ENCODE results near the gene SH3BP2. TPM values are rescaled to one million over a fixed set of nuclear protein-coding genes. Genes with fewer than 3 reads are reported as not detected.

Gene SH3BP2
- total RNA-seq, 1 experiment from 2014 or later = 52.8 TPM

DNA sequence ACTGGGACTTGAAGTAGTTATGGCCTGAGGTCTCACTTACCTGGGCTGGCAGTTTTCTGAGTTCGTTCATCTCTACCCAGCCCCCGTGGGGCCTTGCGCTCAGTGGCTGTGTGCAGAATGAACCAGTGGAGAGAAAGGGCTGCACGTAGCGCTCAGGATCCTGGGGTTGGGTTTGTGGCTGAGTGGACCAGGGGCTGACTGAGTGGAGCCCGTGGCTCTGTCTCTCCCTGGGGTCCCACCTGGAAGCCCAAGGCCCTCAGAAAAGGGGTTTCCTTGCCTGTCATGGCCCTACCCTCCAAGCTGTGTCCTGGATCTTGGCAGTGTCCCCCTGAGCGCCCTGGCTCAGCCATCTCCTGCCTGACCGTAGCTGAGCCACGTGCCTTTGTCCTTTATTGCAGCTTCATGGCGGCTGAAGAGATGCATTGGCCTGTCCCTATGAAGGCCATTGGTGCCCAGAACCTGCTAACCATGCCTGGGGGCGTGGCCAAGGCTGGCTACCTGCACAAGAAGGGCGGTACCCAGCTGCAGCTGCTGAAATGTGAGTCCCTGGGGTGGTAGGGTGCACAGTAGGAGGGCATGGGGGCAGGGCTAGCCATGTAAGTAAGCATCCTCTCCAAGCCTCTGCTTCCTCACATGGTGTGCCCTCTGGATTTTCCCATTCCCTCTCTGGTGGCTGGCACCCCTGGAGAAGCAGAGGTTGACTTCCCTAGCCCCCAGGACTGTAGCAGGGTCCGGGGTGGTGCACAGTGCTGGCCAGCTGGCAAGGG, 27.5 kb downstream of the SH3BP2 start:
- H3K4me1 ChIP-seq (ENCODE audit: control insufficient read depth in 1 of 2, insufficient read depth in 2 of 2, low read length in 2 of 2) = peaks cover 14 to 26% of the 10 kb centered on the region in 2 experiments; a peak in 3 of 4 replicates
- 0 out of 2 replicates have a peak overlapping the region, but pooled peaks have one; percentile 7 for H3K4me2 ChIP-seq (ENCODE audit: low read length)
- peaks cover 7 to 22% of the 10 kb centered on the region in 2 experiments for H3K36me3 ChIP-seq (ENCODE audit: control insufficient read depth in 1 of 2, insufficient read depth in 2 of 2, low read length in 2 of 2)
- intact Hi-C loops (cut with micrococcal nuclease) = no loop called here
- no TSS peak for BruUV-seq (replicated peaks)
- no peak overlapping the region for H3K4me3 ChIP-seq (replicated peaks in 1 of 2; ENCODE audit: low read depth in 1 of 2, low read length in 2 of 2)
- CTCF ChIA-PET = no interaction called here
- H3K27ac ChIP-seq (ENCODE audit: low read depth, low read length) = peak overlapping the region; percentile 25; the same call in 1 of the 2 replicates
- peak; percentile 31 for ATAC-seq
- H3K9ac ChIP-seq (ENCODE audit: low read length) = no peak overlapping the region
- H2AFZ ChIP-seq (ENCODE audit: low read depth, low read length, poor library complexity, severe bottlenecking) = no peak overlapping the region
- H4K20me1 ChIP-seq (ENCODE audit: insufficient read depth) = no peaks in the 10 kb centered on the region
- POLR2A ChIA-PET = no interaction called here
- H3K27me3 ChIP-seq (ENCODE audit: insufficient read depth, low read length) = no peaks in the 10 kb centered on the region
- peaks cover 32% of the 10 kb centered on the region for H3K79me2 ChIP-seq (ENCODE audit: insufficient read depth, low read length)
- RAD21 ChIA-PET (ENCODE audit: low non-redundant PET in 1 of 2, low total read pairs in 2 of 2, uncharacterized antibody in 2 of 2, unreplicated experiment in 2 of 2) = no interaction called here
- DNase-seq (ENCODE audit: low read depth, low spot score) = no peak
- TF ChIP-seq RAD21 (IDR thresholded peaks at IDR 0.05; ENCODE audit: low read depth) (no peak), YY1 (IDR thresholded peaks at IDR 0.05; ENCODE audit: extremely low read depth, insufficient replicate concordance, low read depth, low read length) (no peak), SP1 (IDR thresholded peaks at IDR 0.05; ENCODE audit: low read depth) (no peak), EGR1 (IDR thresholded peaks at IDR 0.05; ENCODE audit: low read depth) (no peak), CBX3 (IDR thresholded peaks at IDR 0.05; ENCODE audit: low read depth) (no peak), EZH2phosphoT487 (IDR thresholded peaks at IDR 0.05; ENCODE audit: borderline replicate concordance) (no peak), ZFX (IDR thresholded peaks at IDR 0.05) (no peak), FOSL1 (IDR thresholded peaks at IDR 0.05; ENCODE audit: low read depth) (no peak)
- TF ChIP-seq, protein P1, sequence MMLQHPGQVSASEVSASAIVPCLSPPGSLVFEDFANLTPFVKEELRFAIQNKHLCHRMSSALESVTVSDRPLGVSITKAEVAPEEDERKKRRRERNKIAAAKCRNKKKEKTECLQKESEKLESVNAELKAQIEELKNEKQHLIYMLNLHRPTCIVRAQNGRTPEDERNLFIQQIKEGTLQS (IDR thresholded peaks at IDR 0.05) = no peak
- TF ChIP-seq, protein P2, sequence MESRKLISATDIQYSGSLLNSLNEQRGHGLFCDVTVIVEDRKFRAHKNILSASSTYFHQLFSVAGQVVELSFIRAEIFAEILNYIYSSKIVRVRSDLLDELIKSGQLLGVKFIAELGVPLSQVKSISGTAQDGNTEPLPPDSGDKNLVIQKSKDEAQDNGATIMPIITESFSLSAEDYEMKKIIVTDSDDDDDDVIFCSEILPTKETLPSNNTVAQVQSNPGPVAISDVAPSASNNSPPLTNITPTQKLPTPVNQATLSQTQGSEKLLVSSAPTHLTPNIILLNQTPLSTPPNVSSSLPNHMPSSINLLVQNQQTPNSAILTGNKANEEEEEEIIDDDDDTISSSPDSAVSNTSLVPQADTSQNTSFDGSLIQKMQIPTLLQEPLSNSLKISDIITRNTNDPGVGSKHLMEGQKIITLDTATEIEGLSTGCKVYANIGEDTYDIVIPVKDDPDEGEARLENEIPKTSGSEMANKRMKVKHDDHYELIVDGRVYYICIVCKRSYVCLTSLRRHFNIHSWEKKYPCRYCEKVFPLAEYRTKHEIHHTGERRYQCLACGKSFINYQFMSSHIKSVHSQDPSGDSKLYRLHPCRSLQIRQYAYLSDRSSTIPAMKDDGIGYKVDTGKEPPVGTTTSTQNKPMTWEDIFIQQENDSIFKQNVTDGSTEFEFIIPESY (IDR thresholded peaks at IDR 0.05; ENCODE audit: extremely low read depth, insufficient replicate concordance, low read length) = no peak
- H3K9me2 ChIP-seq (ENCODE audit: insufficient read depth) = no peaks in the 10 kb centered on the region
- no peaks in the 10 kb centered on the region for H3K9me3 ChIP-seq (ENCODE audit: control insufficient read depth in 1 of 2, insufficient read depth in 1 of 2, low read depth in 1 of 2, low read length in 2 of 2)
